ENCODE measurements around the gene MTF1.

Gene MTF1

DNA sequence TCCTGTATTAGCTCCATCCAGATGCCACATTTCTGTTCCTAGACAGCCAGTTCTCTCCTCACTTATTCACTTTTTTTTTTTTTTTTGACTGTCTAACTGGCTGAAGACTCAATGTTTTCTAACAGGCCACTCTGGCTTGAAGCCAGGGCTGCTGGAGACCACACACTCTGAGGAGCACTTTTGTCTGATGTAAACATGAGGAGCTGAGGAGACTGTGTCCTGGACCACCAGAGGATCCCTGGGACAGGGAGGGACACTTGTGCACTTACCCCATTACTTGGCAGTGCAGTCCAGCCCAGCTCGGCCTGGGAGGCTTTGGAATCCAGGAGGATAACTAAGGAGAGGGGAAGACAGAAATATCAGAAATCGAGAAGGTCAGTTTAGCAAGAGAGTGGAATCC lies 96.9 kb downstream of the MTF1 start:
- Histone ChIP-seq H3K4me1 (ENCODE audit: control insufficient read depth, insufficient read depth, low read length) (peaks cover 2% of the 10 kb centered on the region), H3K27me3 (ENCODE audit: control insufficient read depth in 1 of 2, insufficient read depth in 2 of 2, low read length in 2 of 2) (peaks cover 57 to 65% of the 10 kb centered on the region in 2 donors), H3K9me3 (ENCODE audit: control insufficient read depth in 2 of 2, low read length in 2 of 2) (no peaks in the 10 kb centered on the region), H3K27ac (ENCODE audit: low read length) (no peak overlapping the region), H3K36me3 (ENCODE audit: control insufficient read depth in 2 of 2, insufficient read depth in 2 of 2, low read length in 2 of 2) (no peaks in the 10 kb centered on the region), H3K4me3 (ENCODE audit: low read length in 2 of 2) (no peak overlapping the region), H3K9ac (ENCODE audit: low read length in 2 of 2) (no peak overlapping the region)

DNA sequence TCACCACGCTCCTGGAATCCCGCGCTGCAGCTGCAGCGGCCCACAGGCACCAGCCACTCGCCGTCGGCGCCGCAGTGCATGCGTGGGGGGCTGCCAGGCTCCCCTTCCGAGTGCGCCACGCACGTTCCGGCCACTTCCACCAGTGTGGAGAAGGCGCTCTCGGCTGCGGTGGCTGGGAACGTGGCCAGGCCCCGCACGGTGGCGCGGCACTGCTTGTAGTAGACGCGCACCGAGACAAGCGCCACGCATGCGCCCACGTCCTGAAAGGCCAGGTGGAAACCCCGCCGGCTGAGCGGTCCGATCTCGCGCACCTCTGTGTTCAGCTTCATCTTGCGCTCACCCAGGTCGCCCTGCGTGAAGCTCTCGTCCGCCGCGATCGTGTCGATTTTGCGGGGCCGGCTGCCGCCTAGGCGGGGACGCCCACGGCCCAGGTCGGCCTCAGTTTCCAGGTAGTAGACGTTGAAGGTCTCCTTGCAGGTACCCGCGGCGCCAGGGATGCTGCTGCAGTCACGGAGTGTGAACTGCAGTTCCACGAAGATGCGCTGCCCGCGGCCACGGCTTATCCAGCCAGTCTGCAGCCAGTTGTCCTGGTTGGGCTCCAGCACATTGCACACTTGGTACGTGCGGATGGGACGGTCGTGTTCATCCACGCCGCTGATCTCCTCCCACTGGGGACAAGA lies 97.8 kb downstream of the MTF1 start:
- Histone ChIP-seq H3K27ac (ENCODE audit: low read length) (no peak overlapping the region), H3K27me3 (ENCODE audit: control insufficient read depth in 1 of 2, insufficient read depth in 2 of 2, low read length in 2 of 2) (peaks cover 53 to 62% of the 10 kb centered on the region in 2 donors), H3K9ac (ENCODE audit: low read length in 2 of 2) (no peak overlapping the region), H3K4me3 (ENCODE audit: low read length in 2 of 2) (no peak overlapping the region), H3K9me3 (ENCODE audit: control insufficient read depth in 2 of 2, low read length in 2 of 2) (no peaks in the 10 kb centered on the region), H3K4me1 (ENCODE audit: control insufficient read depth, insufficient read depth, low read length) (peaks cover 2% of the 10 kb centered on the region), H3K36me3 (ENCODE audit: control insufficient read depth in 2 of 2, insufficient read depth in 2 of 2, low read length in 2 of 2) (no peaks in the 10 kb centered on the region)

All from stomach smooth muscle (tissue), 2 donors.